A204.1 (cell line): Measurements from ENCODE around the gene NUSAP1.
"Not testable (repeated sequence)": the region's sequence is repeated elsewhere in the genome, so short reads cannot be mapped to it uniquely, and the experiment has no call there.

ENCODE experiments used
- FAIRE-seq: peaks from 2 replicates; lab custom pipeline; 2012; peaks lifted over from hg19 to GRCh38; lab: Jason Lieb, UNC

The NUSAP1 gene

GRCh38 chr15:41334293-41335120 is 1.8 kb downstream of the NUSAP1 start:
- no peak for FAIRE-seq

- no peak for FAIRE-seq
Measured at GRCh38 chr15:41336549-41336948, 3.9 kb downstream of the NUSAP1 start.

- no peak for FAIRE-seq
Measured at GRCh38 chr15:41337047-41337446, 4.4 kb downstream of the NUSAP1 start.

- FAIRE-seq: no peak
Measured at GRCh38 chr15:41337631-41338522, 5.2 kb downstream of the NUSAP1 start.

- no peak for FAIRE-seq
Measured at GRCh38 chr15:41340189-41340695, 7.6 kb downstream of the NUSAP1 start.

GRCh38 chr15:41341519-41341918 is 8.8 kb downstream of the NUSAP1 start:
- no peak for FAIRE-seq

GRCh38 chr15:41347236-41347635 is 14.6 kb downstream of the NUSAP1 start:
- no peak for FAIRE-seq

GRCh38 chr15:41350057-41350717 is 17.5 kb downstream of the NUSAP1 start:
- FAIRE-seq: no peak

- FAIRE-seq: no peak
Measured at GRCh38 chr15:41354371-41354770, 21.7 kb downstream of the NUSAP1 start.

- FAIRE-seq: no peak
Measured at GRCh38 chr15:41367418-41367817, 34.7 kb downstream of the NUSAP1 start.

- no peak for FAIRE-seq
Measured at GRCh38 chr15:41377978-41378377, 45.3 kb downstream of the NUSAP1 start.

- FAIRE-seq: not testable (repeated sequence)
Measured at GRCh38 chr15:41383974-41384749, 51.5 kb downstream of the NUSAP1 start.

GRCh38 chr15:41387646-41388045 is 55.0 kb downstream of the NUSAP1 start:
- no peak for FAIRE-seq

GRCh38 chr15:41392659-41393058 is 60.0 kb downstream of the NUSAP1 start:
- no peak for FAIRE-seq

GRCh38 chr15:41394924-41395323 is 62.2 kb downstream of the NUSAP1 start:
- FAIRE-seq: no peak

GRCh38 chr15:41396111-41396510 is 63.4 kb downstream of the NUSAP1 start:
- FAIRE-seq: no peak

GRCh38 chr15:41401904-41402267 is 69.2 kb downstream of the NUSAP1 start:
- no peak for FAIRE-seq

GRCh38 chr15:41407341-41407740 is 74.7 kb downstream of the NUSAP1 start:
- no peak for FAIRE-seq

- FAIRE-seq: no peak
Measured at GRCh38 chr15:41408234-41408641, 75.6 kb downstream of the NUSAP1 start.

- no peak for FAIRE-seq
Measured at GRCh38 chr15:41411031-41411430, 78.3 kb downstream of the NUSAP1 start.

- FAIRE-seq: no peak
Measured at GRCh38 chr15:41411441-41411840, 78.8 kb downstream of the NUSAP1 start.
